HG03139 (cell line): ENCODE results near the gene CDC14C.

Experiments used
- ATAC-seq: cut with Tn5 transposase; IDR thresholded peaks from one replicate; pipeline ENCODE4 v1.9.1; 2021; ENCODE audit not compliant: unreplicated experiment

Gene CDC14C

DNA sequence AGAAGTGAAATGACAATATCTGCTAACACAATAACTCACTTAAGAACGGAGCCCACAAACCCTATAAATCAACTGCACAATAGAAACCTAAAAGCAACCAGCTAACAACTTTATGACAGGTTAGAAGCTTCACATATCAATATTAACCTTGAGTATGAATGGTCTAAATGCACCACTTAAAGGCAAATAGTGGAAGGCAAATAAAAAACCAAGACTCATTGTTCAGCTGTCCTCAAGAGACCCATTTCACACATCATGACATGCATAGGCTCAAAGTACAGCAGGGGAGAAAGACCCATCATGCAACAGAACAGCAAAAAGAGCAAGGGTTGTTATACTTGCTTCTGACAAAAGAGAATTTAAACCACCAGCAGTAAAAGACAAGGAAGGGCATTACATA is 46.8 kb downstream of the CDC14C start:
- no peak for ATAC-seq

DNA sequence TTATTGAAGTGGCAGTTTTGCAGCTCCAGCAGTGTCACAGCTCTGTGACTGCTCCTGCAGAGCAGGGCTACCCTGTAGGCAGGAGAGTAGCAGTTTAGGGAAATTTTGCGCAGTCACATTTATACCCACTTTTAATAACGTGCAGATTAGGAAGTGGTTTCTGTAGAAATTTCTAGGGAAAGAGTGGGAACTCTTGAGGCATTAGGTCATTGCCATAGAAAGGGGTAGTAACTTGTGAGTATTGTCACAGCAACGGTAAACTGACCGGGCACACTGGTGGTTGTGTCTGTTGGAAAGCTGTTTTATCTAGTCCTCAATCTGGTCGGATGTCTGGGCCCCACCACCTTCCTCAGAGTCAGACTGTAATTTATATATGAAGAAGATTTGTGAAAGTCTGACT is 51.9 kb downstream of the CDC14C start:
- no peak for ATAC-seq

- ATAC-seq: no peak
Measured at GRCh38 chr7:48976850-48977249, 52.5 kb downstream of the CDC14C start.
